AG09309 (cell line): ENCODE measurements around the gene TNS1.

Source experiments
- DNase-seq: peaks from one replicate; pipeline ENCODE4 v3.0.0-alpha.2; 2010; ENCODE audit warnings: low read depth
- H3K4me3 ChIP-seq: 2 replicates; pipeline ENCODE4 v1.5.1; 2011; ENCODE audit warnings: mild to moderate bottlenecking, low read depth, low read length, moderate library complexity; ENCODE audit not compliant: control insufficient read depth
- TF ChIP-seq, protein P1 (sequence below): IDR thresholded peaks from 2 replicates; pipeline ENCODE4 v1.5.1; 2011; ENCODE audit warnings: mild to moderate bottlenecking, low read depth, low read length, inconsistent platforms; ENCODE audit not compliant: insufficient read depth, control insufficient read depth; ENCODE audit errors: missing control alignments

The TNS1 gene

DNA sequence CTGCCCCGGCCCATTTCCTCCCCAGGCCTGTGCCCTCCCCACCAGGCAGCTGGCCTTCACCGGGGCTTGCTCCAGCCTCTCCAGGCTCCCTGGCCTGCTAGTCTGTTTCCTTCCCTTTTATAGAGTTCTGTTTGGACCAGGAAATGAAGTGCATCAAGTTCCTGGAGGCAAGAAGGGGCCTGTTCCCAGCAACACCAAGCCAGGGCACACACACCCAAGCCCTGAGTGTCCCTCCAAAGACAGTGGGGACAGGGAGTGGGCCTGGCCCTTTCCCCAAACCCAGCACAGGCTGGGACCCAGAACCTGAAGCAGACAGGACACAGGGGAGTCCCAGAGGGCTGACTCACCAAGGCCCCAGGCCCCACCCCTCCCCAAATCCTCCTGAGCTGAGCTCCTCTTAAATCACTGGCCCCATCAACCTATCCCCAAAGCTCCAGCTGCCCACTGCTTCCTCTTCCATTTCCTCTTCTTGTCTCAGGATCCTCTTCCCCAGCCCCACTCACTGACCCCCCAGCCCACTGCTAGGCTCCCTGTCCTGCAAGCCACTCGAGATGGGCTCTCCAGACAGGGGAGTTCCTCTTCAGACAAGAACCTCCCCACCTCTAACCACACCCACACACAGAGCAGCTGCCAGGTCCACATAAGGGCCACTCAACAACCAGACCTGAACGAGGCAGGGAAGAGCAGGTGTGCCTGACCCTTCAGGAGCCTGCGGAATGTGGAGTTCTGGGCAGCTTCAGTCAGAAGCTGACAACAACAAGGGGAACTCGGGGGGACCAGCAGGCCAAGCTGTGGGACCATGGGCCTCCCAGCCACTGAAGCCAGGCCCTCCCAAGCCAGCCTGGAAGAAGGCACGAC lies 74.2 kb downstream of the TNS1 start:
- TF ChIP-seq, protein P1, sequence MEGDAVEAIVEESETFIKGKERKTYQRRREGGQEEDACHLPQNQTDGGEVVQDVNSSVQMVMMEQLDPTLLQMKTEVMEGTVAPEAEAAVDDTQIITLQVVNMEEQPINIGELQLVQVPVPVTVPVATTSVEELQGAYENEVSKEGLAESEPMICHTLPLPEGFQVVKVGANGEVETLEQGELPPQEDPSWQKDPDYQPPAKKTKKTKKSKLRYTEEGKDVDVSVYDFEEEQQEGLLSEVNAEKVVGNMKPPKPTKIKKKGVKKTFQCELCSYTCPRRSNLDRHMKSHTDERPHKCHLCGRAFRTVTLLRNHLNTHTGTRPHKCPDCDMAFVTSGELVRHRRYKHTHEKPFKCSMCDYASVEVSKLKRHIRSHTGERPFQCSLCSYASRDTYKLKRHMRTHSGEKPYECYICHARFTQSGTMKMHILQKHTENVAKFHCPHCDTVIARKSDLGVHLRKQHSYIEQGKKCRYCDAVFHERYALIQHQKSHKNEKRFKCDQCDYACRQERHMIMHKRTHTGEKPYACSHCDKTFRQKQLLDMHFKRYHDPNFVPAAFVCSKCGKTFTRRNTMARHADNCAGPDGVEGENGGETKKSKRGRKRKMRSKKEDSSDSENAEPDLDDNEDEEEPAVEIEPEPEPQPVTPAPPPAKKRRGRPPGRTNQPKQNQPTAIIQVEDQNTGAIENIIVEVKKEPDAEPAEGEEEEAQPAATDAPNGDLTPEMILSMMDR: no peak
- no peak overlapping the region for H3K4me3 ChIP-seq
- no peak for DNase-seq

- H3K4me3 ChIP-seq: no peak overlapping the region
- DNase-seq: no peak
- TF ChIP-seq, protein P1: no peak
These were observed 75.0 kb downstream of the TNS1 start for GRCh38 chr2:217927601-217928323.

DNA sequence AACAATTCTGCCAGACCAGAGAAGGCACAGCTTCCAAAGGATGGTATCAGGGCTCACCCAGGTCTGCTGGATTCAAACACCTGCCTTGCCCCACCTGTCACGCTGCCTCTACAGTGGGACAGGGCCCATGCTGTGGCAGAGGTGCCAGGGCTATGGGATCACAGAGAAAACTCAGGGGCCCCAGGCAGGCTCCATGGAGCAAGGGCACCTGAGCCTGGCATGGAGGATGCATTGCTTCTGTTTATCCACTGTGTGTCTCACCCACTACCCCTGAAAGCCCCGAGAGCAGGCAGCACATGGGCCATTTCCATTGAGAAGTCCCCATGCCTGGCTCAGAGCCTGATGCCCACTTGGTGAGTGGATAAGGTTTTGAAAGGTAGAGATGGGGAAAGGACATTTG lies 76.0 kb downstream of the TNS1 start:
- no peak overlapping the region for H3K4me3 ChIP-seq
- DNase-seq: no peak
- TF ChIP-seq, protein P1: no peak

- no peak overlapping the region for H3K4me3 ChIP-seq
- TF ChIP-seq, protein P1: no peak
- DNase-seq: no peak
These were observed 78.4 kb downstream of the TNS1 start for GRCh38 chr2:217924346-217924901.

GRCh38 chr2:217923007-217923686 lies 79.6 kb downstream of the TNS1 start:
- DNase-seq: no peak
- H3K4me3 ChIP-seq: no peak overlapping the region
- TF ChIP-seq, protein P1: no peak

GRCh38 chr2:217922101-217923006 lies 80.4 kb downstream of the TNS1 start:
- no peak overlapping the region for H3K4me3 ChIP-seq
- DNase-seq: no peak
- TF ChIP-seq, protein P1: peak; percentile 24
